Fibroblast of skin of abdomen (primary cell): ENCODE measurements around the gene TUBGCP2.

Experiments used
- DNase-seq: peaks from one replicate; pipeline ENCODE4 v3.0.0-alpha.2; 2013

Gene TUBGCP2

DNA sequence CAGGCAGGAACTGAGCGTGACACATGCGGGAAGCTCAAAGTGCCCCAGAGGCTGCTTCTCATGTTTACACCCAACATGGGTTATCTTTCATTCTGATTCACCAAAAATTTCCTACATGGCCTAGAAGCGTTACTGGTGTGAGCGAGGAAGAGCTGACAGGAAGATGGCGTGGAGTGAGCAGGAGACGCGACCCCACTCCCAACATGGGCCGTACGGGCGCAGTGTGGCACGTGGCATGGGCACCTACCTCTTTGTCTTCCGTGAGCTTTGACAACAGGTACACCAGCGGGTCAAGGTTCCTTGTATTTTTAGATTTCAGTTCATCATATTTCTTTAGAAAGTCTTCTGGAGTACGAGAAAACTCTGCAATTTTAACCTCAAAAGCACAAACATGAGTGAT is 8.9 kb downstream of the TUBGCP2 start:
- DNase-seq, result no peak

DNA sequence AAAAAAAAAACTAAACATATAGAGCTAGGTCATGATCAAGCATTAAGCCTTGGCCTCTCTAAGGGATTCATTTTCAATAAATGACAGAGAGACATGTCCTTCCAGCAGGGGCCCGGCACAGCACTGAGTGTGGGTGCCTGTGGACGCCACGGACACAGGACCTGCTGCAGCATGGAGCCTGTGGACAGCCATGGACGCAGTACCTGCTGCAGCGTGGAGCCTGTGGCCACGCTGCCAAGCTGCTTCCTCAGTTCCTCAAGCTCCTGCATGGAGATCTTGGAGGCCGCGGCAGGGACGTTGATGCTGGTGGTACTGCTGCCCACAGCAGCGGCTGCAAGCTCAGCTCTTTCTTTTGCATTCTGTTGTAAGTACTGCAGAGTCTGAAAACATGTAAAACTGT is 9.4 kb downstream of the TUBGCP2 start:
- DNase-seq, result no peak

DNA sequence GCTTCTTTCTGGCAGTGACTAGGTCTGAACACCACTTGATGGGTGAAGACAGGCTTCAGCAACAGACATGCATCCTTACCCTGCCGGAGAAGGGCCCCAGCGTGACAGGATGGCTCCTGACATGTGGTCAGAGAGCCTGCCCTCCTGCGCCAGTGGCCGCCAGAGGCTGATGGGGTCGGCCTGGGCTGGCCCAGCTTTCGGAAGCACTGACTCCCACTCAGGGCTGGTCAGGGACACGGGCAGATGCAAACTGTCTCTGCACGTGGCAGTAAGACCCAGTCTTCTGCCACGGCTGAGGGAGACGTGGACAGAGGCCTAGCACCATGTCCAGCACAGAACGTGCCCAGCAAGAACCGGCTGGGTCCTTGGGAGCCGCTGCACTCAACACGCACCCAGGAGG is 10.2 kb downstream of the TUBGCP2 start:
- DNase-seq, result no peak

DNA sequence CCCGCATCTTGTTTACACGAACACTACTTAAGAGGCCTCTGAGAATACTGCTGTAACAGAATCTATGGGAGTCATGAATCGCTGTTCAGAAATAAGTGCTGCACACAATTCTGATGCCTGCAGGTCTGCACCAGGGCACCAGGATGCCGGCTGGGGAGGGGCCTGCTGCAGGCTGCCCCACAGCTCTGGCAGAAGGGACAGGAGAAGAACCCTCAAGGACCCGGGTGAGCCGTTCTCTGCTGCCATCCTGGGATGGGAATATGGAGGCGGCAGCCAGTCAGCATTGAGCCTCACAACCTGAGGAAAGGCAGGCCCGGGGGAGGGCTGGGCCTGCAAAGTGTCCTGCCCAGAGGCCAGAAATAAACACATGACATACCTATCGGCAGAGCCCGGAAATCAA is 11.2 kb downstream of the TUBGCP2 start:
- no peak for DNase-seq

DNA sequence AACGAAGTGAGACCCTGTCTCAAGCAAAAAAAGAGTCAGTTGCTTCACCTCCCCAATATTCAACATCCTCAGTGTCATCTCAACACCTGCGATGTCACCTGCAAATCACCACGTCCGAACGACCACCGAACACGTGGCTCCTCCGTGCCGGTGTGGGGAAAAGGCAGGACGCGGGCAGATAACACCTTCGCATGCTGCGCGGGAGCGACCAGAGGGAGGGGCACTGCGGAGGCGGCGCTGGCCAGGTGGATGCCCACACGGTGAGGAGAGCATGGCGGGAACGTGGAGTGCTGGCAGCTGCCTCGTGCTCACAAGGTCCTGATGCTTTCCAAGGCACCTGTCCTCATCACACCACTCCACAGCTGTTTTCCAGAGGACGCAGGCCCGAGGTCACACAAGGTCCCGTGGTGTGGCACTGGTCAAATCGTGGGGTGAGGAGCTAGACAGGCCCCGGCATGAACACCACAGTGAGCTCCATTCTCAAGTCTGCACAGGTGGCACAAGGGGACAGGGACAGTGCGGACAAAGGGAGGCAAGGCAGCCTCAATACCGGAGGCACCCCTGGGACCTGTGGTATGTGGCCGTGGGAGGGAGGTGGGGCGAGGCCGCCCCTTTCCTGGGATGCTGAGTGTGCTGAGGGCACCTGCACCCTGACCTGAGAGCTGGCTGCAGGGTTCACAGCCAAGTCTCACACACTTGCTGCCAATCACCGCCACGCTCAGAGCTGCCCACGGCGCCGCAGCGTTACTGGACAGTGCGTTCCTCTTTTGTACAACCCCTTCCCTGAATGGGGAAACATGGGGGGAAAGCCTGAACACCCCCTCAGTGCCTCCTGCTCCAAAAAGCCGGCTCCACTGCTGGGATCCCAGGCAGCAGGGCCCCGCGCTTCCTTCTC is 13.0 kb downstream of the TUBGCP2 start:
- DNase-seq, result no peak

DNA sequence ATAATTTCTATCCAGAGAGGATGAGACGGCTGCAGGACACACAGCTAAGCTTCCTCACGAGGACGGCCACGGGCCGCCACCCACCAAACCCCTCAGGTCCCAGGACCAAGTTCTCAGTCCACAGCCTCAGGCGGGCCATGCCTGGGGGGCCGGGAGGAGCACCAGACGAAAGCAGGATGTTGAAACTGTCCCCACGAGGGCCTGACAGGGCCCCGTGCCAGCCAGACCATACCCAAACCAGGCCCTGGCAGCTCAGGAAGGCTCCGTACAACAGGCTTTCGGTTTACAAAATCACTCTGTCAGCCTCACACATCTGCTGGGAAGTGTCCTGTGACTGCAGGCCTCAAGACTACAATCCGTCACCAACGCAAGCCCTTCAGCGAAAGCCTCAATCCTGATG is 14.5 kb downstream of the TUBGCP2 start:
- DNase-seq, result no peak

DNA sequence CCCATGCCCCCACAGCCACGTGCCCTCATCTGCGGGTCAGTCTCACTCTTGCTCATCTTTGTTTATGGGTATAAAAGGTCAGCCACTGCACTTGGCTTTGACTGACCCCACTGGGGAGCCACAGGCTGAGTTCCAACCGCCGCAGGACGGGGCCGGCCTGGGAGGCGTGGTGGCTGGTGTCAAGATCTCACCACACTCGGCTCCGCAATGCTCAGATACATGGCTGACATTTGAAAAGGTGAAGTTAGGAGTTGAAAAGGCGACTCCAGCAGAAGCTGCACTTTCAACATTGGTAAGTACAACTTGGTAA is 14.9 kb downstream of the TUBGCP2 start:
- DNase-seq, result no peak

DNA sequence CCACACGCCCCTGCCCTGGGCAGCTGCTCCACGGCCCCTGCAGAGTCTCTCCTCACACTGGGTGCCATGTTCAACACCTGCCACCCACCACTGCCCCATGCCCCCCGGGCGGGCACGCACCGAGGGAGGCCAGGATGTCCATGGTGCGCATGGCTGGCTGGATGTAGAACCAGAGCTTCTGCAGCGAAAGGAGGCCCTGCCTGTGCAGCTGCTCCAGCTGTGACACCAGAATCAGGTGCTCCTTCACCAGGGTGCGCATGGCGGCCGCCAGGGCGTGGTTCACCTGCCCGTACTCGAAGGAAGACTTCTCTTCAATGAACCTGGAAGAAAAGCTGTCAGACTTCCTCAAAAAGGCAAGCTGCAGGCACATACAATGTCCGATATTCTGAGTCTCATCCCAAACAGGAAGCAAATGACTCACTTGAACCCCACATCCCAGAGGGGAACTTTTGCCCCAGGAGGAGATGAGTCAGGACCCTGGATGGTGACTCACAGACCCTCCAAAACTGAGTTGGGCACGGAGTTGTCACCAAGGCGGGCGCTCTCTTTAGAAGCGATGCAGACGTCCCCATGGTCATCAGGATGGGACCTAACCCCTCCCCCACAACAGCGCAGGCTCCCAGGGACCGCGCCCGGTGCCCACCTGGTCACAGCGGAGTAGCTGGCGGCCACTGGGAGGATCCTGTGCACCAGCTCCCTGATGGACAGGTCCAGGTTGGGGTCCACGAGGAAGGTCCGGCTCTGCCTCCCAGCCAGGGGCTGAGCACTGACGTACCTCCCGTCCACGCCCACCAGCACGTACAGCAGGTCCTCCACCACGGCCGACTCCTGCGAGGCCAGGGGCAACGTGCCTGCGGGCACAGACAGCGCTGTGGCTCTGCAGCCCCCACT is 15.5 kb downstream of the TUBGCP2 start:
- peak; percentile 50 for DNase-seq

DNA sequence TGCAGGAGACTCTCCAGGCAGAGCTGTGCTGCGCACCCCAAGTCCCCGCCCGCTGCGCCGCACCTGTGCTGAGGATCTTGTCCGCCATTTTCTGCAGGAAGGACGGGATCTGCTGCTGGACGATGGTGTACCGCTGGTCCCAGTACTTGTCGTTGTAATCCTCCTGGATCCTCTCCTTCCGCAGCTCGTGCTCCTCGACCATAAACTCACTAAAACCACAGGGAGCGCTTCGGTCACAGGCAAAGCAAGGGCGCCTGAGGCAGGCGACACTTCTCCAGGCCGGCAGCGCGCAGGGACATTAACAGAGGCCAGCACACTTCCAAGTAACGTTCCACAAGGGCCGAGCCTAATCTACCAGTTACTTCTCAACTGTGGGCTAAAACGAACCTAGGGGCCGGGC is 18.9 kb downstream of the TUBGCP2 start:
- no peak for DNase-seq

DNA sequence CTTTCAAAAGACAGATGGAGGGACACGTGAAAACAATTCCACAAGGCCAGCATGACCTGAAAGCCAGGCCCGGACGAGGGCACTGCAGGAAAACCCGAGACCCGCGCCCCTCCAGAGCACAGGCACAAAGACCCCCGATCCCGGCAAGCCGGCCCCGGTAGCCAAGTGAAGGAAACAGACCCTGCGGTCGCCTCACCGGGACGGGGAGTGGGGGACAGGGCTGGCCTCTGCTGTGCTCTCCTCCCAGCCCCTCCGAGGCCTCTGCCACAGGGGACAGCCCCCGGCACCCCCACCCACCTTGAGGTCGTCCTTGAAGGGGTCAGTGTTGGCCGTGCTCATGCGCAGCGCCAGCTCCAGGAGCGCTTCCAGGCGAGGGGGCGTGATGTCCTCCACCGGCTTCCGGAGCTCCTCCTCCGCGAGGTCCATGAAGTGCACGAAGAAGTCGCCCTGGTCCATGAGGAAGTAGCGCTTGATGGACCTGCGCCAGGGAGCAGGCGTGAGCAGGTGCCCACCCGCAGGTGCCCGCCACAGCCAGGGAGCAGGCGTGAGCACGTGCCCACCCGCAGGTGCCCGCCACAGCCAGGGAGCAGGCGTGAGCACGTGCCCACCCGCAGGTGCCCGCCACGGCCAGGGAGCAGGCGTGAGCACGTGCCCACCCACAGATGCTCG is 20.7 kb downstream of the TUBGCP2 start:
- no peak for DNase-seq

DNA sequence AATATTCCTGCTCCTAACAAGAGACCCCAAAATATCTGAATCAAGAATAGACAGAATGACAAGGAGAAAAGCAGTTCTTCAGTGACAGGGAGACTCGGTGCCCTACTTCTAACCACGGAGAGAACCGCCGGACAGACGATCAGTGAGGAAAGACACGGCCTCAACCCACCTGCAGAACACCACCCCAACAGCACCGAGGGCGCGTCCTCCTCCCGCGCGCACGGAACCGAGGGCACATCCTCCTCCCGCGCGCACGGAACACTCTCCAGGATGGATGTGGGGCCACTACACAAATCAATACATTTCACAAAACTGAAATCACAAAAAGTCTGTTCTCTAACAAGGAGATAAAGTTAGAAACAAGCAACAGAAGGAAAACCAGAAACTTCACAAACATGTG is 22.3 kb downstream of the TUBGCP2 start:
- no peak for DNase-seq

DNA sequence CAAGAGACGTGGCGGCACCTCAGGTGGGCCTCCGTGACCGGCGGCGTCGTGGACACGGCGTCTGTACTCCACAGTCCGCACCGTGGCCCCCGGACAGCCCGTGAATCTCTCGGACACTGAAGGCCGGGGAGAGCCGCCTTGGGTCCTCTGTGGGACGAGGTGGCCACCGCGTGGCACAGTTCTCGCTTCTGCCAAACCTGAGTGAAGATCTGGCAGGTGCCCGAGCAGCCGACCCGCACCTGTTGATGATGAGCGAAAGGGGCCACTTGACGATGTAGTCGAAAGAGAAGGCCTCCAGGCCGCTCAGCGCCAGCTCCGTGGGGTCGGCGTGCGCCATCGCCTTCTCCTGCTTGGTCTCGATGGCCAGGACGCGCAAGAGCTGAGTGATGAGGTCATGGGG is 23.5 kb downstream of the TUBGCP2 start:
- DNase-seq, result no peak

DNA sequence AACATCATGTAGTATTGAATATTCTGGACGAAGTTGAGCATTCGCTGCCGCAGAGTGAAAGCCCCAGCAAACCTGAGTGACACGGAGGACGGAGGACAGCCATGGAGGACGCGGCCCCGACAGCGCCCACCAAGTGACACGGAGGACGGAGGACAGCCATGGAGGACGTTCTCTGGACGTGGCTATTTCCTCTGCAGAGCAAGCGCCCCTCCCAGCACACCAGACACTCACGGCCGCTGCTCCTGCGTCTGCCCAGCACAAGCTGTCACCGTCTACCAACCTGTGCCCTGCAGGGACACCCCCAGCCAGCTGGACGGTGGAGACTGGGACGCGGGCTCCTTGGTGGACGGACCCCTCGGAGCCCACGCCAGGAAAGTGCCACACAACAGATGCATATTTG is 24.7 kb downstream of the TUBGCP2 start:
- DNase-seq, result no peak

DNA sequence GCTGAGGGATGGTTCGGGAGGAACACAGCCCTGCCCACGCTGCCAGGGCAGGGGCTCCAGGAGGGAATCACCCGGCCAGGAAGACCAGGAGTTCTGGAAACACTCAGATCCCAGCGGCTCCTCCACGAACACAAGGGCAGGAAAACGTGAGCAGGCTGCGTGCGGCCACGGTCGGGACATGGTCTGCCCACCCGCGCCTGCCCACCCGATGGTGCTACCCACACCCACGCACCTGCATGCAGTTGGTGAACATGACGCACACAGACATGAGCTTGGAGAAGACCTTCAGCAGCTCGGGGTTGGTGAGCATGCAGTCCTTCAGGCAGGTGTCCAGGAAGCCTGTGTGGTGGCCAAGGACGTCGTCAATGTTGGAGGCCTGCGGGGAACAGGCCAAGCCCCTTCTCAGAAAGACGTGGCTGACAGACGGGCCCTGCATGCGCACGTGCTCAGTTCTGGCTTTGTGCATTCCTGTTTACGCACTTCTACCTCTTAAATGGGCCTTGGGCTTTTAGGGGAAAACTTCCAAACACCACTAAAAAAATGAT is 25.8 kb downstream of the TUBGCP2 start:
- no peak for DNase-seq

DNA sequence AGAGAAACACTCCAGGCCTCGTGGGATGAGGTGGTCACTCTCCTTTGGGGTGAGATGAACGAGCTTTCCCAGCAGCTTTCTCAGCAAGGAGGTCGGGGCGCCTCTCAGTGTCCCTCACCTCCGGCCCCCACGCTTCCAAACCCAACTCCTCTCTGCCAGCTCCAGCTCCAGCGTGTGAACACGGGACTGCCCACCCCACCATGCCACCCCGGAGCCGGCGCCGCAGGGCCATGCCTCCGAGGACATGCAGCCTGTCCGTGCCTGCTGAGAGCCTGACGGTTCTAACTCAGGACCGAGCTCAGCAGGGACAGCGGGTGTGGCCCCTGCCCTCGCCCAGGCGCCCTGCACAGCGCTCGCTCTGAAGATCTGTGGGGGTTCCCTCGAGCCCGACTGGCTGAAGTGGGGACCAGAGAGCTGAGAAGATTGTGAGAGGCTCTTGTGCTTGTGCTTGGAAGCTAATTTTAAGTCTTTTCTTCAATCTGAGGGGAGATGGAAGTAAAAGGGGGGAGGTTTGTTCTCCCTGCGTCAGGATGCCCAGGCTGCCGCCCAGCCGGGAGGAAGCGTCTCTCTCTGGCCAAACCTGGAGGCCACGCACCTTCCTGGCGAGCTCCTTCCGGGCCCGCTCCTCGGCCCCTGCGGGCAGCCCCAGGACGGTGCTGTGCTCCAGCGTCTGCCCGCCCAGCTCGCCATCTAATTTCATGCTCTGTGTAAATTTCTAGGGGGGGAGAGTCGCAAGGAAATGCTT is 26.9 kb downstream of the TUBGCP2 start:
- no peak for DNase-seq

DNA sequence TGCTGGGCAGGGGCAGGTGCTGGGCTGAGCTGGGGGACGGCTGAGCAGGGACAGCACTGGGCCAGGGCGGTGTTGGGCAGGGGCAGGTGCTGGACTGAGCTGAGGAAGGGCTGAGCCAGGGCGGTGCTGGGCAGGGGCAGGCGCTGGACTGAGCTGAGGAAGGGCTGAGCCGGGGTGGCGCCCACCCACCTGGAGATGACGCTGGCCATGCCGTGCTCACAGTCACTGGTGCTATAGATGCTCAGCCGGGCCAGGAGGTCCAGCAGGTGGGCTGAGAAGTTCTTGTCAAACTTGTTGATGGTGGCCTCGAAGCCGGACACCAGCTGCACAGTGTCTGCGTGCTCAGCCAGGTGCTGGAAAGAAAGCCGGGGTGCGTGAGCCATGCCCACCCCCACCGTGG is 27.6 kb downstream of the TUBGCP2 start:
- DNase-seq, result no peak

DNA sequence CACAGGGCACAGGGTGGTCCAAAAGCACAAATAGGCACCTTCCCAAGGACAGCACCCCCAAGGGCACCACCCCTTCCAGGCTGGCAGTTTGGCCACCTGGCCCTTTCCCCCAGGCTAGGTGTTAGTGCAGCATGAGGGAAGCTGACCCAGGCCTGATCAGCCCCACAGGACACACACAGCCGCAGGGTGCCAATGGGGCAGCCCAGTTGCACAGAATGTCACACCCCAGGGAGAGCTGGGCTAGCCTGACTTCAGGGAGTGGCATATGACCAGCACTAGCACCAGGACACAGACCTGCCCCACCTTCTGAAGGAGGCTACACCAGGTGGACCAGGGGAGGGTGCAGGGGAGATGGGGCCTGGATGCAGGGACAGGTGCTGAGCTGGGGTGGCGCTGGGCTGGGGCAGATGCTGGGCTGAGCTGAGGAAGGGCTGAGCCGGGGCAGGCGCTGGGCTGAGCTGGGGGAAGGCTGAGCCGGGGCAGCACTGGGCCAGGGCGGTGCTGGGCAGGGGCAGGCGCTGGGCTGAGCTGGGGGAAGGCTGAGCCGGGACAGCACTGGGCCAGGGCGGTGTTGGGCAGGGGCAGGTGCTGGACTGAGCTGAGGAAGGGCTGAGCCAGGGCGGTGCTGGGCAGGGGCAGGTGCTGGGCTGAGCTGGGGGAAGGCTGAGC is 28.1 kb downstream of the TUBGCP2 start:
- no peak for DNase-seq

DNA sequence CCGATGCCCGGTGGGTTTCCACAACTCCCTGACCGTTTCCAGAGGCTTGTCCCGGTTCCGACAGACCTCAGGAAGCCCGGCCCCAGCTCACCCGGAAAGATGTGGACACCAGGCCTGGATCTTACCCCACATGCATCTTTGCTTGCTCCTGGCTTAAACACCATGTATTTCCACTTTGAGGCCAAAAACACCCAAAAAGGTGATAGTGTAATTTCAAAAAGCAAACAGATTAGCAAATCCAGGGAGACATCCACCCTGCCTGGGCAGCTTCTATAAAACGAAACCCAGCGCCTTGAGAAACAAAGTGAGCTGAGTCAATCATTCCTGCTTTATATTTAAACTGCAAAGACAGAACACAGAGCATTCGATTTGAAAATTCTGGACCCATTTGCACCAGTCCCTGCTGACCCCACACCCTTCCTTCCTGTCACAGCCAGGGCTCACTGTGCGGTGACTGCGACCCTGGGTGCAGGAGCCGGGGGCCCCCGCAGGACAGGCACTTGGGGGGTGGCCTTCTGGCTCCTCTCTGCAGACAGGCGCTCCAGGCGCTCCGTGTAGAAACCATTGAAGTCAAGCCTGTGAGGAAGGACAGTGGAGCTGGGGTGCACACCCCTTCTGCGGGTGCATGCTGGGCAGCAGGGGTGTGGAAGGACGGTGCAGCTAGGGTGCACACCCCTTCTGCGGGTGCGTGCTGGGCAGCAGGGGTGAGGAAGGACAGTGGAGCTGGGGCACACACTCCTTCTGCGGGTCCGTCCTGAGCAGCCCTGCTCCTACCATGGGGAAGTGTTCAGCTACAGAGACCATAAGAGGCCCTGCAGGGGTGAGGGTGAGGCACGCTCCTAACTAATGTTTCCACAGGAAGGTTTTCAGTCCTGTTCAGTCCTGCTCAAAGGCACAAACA is 29.1 kb downstream of the TUBGCP2 start:
- DNase-seq, result no peak

DNA sequence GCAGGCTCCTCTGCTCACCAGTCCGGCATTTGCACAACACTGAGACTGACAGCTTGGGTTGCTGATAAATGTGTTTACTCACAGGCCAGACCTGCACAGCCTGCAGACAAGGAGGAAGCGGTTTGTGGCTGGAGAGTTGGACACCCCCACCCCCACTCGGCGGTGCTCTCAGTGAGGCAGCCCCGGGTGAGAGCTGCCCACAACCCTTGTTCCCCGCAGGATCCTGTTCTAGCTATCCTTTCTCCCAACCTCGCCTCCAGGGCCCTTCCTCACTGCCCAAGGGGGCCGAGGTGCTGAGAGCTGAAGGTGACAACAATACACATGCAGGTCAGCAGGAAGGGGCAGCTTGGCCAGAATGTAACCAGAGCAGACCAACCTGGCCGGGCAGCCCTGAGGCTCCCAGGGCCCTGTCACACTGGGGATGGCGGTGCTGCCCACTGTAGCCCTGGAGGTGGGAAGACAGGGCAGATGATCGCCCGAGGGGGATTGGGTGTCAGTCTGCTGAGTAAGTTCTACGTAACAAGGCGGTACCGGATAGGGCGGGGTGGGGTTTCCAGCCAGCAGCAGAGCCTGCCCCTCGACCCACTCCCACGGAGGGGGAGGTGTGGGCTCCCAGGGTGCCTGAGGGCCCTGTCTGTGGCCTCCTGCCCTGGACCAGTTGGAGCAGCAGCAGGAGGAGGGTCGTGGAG is 30.0 kb downstream of the TUBGCP2 start:
- peak; percentile 31 for DNase-seq

DNA sequence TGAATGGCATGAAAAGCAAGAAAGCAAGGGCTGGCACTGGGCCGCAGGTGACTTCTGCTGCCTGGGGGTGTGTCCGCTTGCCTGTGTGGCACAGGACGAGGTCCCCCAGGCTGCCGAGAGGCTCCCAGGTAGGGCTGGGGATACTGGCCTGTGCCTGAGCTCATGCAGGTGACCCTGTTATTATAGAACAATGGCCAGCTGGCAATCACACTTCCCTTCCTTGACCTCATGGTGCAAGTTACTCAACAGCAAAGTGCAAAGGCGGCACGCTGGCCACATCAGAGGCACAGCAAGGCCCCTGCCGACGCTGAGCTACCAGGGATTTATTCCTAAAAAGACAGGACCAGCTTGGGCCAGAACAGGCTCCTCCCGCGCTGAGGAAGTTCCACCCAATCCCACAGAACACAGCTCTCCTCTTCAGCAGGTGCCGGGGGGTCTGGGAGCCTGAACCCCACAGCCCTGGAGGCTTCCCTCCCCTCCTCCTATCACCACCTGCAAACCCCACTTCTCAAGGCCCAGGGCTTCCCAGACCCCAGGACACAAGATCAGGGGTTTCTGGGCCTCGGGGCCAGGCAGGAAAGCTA is 30.6 kb downstream of the TUBGCP2 start:
- DNase-seq, result no peak
